ENCODE measurements around the gene PEPD.
"Not testable (repeated sequence)": the region's sequence is repeated elsewhere in the genome, so short reads cannot be mapped to it uniquely, and the experiment has no call there.

Gene PEPD

DNA sequence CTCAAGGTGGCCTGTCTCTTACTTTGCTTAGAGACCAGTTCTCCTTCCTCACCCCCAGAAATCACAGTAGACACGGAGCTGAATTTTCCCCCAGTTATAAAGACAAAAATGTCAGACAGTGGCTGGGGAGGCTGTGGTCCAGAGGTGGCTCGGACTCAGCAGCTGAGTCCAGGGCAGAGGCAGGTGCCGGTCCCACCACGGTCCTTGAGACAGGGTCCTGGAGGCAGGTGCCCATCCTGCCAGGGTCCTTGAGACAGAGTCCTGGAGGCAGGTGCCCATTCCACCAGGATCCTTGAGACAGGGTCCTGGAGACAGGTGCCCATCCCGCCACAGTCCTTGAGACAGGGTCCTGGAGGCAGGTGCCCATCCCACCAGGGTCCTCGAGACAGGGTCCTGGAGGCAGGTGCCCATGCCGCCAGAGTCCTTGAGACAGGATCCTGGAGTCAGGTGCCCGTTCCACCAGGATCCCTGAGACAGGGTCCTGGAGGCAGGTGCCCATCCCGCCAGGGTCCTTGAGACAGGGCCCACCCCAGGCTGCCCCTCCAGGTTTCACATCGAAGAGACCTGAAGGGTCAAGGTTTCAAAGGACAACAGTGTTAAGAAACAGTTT is 23.1 kb downstream of the PEPD start:
- no peak for DNase-seq (ENCODE audit: low read depth)

DNA sequence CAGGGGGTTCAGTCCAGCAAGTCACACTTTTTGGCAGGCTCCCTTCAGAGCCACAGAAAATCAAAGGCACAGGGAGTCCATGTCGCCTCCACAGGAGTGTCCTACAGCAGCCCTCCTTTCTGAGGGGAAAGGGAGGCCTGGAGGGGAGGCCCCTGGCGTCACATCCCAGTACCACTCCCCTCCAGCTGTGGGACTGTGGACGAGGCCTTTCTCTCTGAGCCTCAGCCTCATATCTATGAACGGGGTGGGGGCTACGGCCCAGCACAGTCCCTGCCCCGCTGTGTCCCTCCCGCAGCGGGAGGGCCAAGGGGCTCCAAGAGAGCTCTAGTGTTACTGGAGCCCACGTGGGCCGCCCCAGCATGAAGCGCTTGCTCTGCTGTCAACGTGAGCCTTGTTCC is 23.8 kb downstream of the PEPD start:
- DNase-seq (ENCODE audit: low read depth), result no peak

DNA sequence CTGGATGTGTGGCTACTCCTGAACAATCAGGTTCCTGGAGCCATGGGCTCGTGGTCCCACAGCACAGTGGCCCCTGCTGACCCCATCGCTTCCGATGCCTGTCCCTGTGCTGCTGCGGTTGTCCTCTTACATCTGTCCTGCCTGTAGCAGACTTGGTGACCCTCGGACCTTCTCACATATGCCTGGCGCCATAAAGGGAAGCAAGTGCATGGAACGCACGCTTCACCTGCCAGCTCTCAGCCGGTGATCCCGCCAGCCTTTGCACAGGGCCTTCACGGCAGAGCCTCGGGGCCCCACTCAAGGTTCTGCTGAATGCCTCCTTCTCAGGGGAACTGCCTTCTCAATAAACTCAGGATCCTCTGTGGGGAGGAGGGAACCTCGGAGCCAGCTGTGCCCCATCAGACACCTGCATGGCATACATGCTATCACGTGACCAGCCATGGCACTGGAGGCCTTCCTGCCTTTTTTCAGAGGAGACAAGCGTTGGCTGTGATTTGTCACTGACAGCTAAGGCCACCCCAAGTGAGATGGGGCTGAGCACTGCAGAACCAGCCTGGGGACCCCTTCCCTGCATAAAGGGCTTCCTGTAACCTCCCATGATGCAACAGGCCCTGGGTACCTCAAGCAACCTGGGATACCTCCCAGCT is 24.3 kb downstream of the PEPD start:
- DNase-seq (ENCODE audit: low read depth), result no peak

- DNase-seq (ENCODE audit: low read depth), result no peak
Measured at GRCh38 chr19:33496038-33496895, 25.3 kb downstream of the PEPD start.

DNA sequence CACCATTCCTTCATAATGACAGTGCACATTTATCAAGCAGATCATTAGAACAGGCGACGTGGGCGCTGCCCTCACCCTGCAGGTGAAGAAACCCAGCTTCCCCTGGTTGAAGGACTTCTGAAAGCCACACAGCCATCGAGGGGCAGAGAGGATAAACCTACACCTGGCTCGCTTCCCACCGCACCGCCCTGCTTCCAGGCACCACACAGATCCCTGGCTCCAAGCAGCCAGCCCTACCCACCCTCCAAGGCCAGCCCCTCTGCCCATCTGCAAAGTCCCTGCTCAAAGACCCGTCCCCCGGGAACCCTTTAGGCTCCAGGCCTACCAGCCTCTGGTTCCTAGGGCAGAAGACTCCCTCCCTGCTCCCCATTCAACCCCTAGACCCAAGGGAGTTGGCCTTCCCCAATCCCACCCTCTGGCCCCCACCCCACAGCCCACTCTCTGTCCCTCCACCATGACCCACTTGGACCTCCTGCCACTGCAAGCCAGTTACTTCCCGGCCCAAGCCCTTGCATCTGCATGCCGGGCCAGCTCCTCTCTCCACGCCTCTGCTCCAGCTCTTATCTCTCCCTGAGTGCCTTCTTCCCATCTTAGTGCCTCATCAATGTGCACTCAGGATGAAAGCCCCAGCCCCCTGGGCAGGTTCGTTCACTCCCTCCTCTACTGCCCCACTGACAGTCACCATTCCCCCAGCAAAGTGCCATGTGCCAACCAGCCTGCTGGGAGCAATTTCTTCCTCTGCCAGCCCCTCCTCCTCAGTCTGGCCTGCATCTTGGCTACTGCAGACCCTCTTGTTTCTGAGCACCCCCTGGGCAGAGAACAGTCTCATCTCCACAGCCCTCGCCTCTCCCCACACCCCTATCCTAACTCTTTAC is 28.0 kb downstream of the PEPD start:
- no peak for DNase-seq (ENCODE audit: low read depth)

DNA sequence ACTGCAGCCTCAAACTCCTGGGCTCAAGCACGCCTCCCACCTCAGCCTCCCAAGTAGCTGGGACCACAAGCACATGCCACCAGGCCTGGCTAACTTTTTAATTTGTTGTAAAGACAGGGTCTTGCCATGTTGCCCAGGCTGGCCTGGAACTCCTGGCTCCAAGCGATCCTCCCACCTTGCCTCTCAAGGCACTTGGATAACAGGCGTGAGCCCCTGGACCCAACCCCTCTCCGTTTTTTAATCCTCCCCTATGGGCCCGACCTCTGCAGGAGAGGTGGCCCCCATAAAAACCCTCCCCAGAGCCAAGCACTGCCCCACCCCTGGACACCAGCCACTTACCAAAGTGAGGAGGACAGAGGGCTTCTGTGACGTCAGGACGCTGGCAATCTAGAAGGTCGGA is 28.6 kb downstream of the PEPD start:
- DNase-seq (ENCODE audit: low read depth), result no peak

DNA sequence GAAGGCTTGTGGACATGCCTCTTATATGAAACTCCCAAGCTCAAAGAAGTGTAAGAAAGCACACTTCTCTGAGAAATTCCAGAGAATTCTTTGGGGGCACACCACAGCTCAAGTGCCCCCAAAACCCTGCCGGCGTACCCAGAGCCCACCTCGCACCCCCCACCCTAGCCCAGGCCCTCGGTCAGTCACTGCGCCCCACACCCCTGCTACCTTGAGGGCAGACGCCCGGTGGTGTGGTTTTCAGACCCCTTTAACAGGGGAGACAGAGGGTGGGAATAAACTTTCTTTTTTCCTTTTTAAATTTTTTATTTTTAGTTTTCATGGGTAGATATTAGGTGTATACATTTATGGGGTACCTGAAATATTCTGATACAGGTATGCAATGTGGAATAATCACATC is 29.5 kb downstream of the PEPD start:
- no peak for DNase-seq (ENCODE audit: low read depth)

GRCh38 chr19:33490596-33490995 is 31.0 kb downstream of the PEPD start:
- DNase-seq (ENCODE audit: low read depth), result not testable (repeated sequence)

DNA sequence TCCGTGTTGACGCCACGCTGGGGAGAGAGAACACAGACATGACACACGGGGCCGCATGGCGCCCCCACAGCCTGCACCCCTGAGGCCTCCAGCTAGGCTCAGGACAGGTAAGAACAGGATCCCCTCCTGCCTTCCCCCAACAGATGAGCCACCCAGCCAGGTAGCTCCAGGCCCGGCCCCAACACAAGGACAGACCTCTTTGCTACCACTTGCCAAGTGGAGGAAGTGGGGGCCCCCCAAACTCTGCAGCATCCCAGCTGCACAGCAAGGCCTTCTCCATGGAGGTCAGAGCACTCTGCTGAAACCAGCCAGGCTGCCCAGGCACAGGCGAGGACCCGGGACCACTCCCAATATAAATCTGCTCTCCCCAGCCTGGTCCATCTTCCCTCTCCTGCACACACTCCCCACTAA is 31.5 kb downstream of the PEPD start:
- no peak for DNase-seq (ENCODE audit: low read depth)

- no peak for DNase-seq (ENCODE audit: low read depth)
Measured at GRCh38 chr19:33488826-33489225, 32.8 kb downstream of the PEPD start.

- DNase-seq (ENCODE audit: low read depth), result no peak
Measured at GRCh38 chr19:33487901-33488800, 33.4 kb downstream of the PEPD start.

GRCh38 chr19:33486936-33487811 is 34.4 kb downstream of the PEPD start:
- DNase-seq (ENCODE audit: low read depth), result no peak

GRCh38 chr19:33486407-33486806 is 35.2 kb downstream of the PEPD start:
- no peak for DNase-seq (ENCODE audit: low read depth)

DNA sequence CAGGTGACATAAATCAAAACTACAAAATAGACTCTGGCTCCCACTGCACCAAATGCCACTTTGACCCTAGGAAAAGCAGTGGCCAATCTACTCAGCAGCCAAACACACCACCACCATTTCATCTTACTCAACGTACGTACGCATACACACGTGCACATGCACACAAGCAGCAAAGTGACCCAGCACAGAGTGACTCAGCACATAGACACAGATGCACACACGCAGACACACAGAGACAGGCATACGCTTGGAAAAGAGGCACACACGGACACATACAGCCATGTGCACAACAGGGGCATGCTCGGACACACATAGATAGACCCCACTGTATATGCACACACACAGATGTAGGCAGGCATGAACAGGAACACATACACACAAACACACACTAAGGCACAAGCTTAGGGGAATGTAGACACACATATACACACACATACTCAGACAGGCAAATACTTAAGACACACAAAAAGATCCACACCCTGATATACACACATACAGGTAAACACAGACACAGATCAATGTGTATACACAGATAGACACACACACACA is 37.3 kb downstream of the PEPD start:
- DNase-seq (ENCODE audit: low read depth), result no peak

DNA sequence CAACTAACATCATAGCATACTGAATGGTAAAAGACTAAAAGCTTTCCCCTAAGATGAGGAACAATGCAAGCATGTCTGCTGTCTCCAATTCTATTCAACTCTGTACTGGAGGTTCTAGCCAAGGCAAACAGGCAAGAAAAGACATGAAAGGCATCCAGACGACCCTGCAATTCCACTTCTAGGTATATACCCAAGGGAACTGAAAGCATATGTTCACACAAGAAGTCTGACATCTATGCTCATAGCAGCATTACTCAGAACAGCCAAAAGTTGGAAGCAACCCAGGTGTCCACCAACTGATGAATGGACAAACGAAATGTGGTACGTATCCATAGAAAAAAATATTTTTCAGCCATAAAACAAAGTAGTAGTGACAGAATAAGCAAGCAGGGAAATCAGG is 39.1 kb downstream of the PEPD start:
- no peak for DNase-seq (ENCODE audit: low read depth)

GRCh38 chr19:33481863-33482262 is 39.7 kb downstream of the PEPD start:
- no peak for DNase-seq (ENCODE audit: low read depth)

- DNase-seq (ENCODE audit: low read depth), result not testable (repeated sequence)
Measured at GRCh38 chr19:33479570-33479969, 42.0 kb downstream of the PEPD start.

GRCh38 chr19:33477781-33478180 is 43.8 kb downstream of the PEPD start:
- DNase-seq (ENCODE audit: low read depth), result no peak

GRCh38 chr19:33476151-33476707 is 45.4 kb downstream of the PEPD start:
- DNase-seq (ENCODE audit: low read depth), result no peak

Measured in fibroblast of gingiva (primary cell).